ENCODE results near the gene CA10.
A peak's percentile ranks its signal among the peaks of the same experiment; 100 is the strongest.

CA10 gene

GRCh38 chr17:51813140-51813783 is 345.3 kb downstream of the CA10 start:
- no peak for DNase-seq

- DNase-seq: no peak
These were observed 351.1 kb downstream of the CA10 start for GRCh38 chr17:51807460-51807859.

GRCh38 chr17:51805765-51806164 is 352.7 kb downstream of the CA10 start:
- no peak for DNase-seq

GRCh38 chr17:51805185-51805584 is 353.3 kb downstream of the CA10 start:
- DNase-seq: no peak

GRCh38 chr17:51803161-51803560 is 355.4 kb downstream of the CA10 start:
- DNase-seq: no peak

- no peak for DNase-seq
These were observed 356.0 kb downstream of the CA10 start for GRCh38 chr17:51802544-51802943.

GRCh38 chr17:51801626-51802025 is 356.9 kb downstream of the CA10 start:
- no peak for DNase-seq

- DNase-seq: no peak
These were observed 358.5 kb downstream of the CA10 start for GRCh38 chr17:51799981-51800380.

GRCh38 chr17:51799240-51799639 is 359.3 kb downstream of the CA10 start:
- DNase-seq: no peak

GRCh38 chr17:51797150-51797549 is 361.4 kb downstream of the CA10 start:
- DNase-seq: no peak

- no peak for DNase-seq
These were observed 362.5 kb downstream of the CA10 start for GRCh38 chr17:51796026-51796425.

- DNase-seq: no peak
These were observed 363.1 kb downstream of the CA10 start for GRCh38 chr17:51795401-51795800.

- DNase-seq: no peak
These were observed 364.0 kb downstream of the CA10 start for GRCh38 chr17:51794466-51794865.

- DNase-seq: no peak
These were observed 364.8 kb downstream of the CA10 start for GRCh38 chr17:51793686-51794085.

GRCh38 chr17:51778842-51779241 is 379.7 kb downstream of the CA10 start:
- DNase-seq: peak; percentile 10

GRCh38 chr17:51770027-51770759 is 388.3 kb downstream of the CA10 start:
- peak; percentile 24 for DNase-seq

GRCh38 chr17:51769231-51769630 is 389.3 kb downstream of the CA10 start:
- DNase-seq: peak; percentile 19

GRCh38 chr17:51768706-51769105 is 389.8 kb downstream of the CA10 start:
- DNase-seq: no peak

GRCh38 chr17:51767287-51767686 is 391.2 kb downstream of the CA10 start:
- no peak for DNase-seq

- DNase-seq: no peak
These were observed 393.0 kb downstream of the CA10 start for GRCh38 chr17:51765282-51766135.

- DNase-seq: peak; percentile 73
These were observed 394.0 kb downstream of the CA10 start for GRCh38 chr17:51764387-51764971.

- no peak for DNase-seq
These were observed 395.5 kb downstream of the CA10 start for GRCh38 chr17:51763058-51763457.

- DNase-seq: no peak
These were observed 397.4 kb downstream of the CA10 start for GRCh38 chr17:51761105-51761504.
